Osteoblast (primary cell): ENCODE data around the gene LY6G5C. TPM values are rescaled to one million over a fixed set of nuclear protein-coding genes. Genes with fewer than 3 reads are reported as not detected.

Source experiments
- DNase-seq: peaks from one replicate; pipeline ENCODE4 v3.0.0; 2011; ENCODE audit warnings: low spot score, mixed read lengths; ENCODE audit not compliant: insufficient read length; ENCODE audit errors: missing footprints
- H2AFZ ChIP-seq: 2 replicates; pipeline ENCODE4 v1.6.0; 2011; ENCODE audit warnings: mild to moderate bottlenecking, low read length
- H3K27ac ChIP-seq: 2 replicates; pipeline ENCODE4 v1.5.1; 2011; ENCODE audit warnings: mild to moderate bottlenecking, low read depth, low read length, moderate library complexity
- H3K27me3 ChIP-seq: 2 replicates; pipeline ENCODE4 v1.6.0; 2012; ENCODE audit warnings: mild to moderate bottlenecking, control low read depth, inconsistent platforms, low read length, moderate library complexity; ENCODE audit not compliant: insufficient read depth
- H3K36me3 ChIP-seq: 2 replicates; pipeline ENCODE4 v1.5.1; 2011; ENCODE audit warnings: mild to moderate bottlenecking, low read length, control low read depth, moderate library complexity; ENCODE audit not compliant: insufficient read depth
- H3K4me1 ChIP-seq: 2 replicates; pipeline ENCODE4 v1.5.1; 2011; ENCODE audit warnings: mild to moderate bottlenecking, low read length, control low read depth, moderate library complexity; ENCODE audit not compliant: insufficient read depth
- H3K4me2 ChIP-seq: 2 replicates; pipeline ENCODE4 v1.6.0; 2011; ENCODE audit warnings: mild to moderate bottlenecking, low read length; ENCODE audit not compliant: insufficient read depth
- H3K4me3 ChIP-seq: fragments of 200-600 bp; sonication (generic); 3 replicates; pipeline ENCODE4 v1.5.1; 2012; ENCODE audit warnings: mild to moderate bottlenecking, low read length, inconsistent platforms; ENCODE audit not compliant: insufficient read depth
- H3K79me2 ChIP-seq: 2 replicates; pipeline ENCODE4 v1.6.0; 2012; ENCODE audit warnings: mild to moderate bottlenecking, low read length, control low read depth, inconsistent platforms; ENCODE audit not compliant: insufficient read depth
- H3K9me3 ChIP-seq: 2 replicates; pipeline ENCODE4 v1.5.1; 2011; ENCODE audit warnings: low read depth, low read length, control low read depth
- H4K20me1 ChIP-seq: 2 replicates; pipeline ENCODE4 v1.6.0; 2012; ENCODE audit warnings: mild to moderate bottlenecking, low read length, control low read depth; ENCODE audit not compliant: insufficient read depth
- total RNA-seq: library from RNA; depleted of rRNA; stranded (reverse); fragments of >200 nt; gene quantifications from 2 replicates; pipeline ENCODE4 v1.2.3, GENCODE V29; 2012
- TF ChIP-seq, protein P1 (sequence below): IDR thresholded peaks from 2 replicates; pipeline ENCODE4 v1.5.1; 2011; ENCODE audit warnings: mild to moderate bottlenecking, low read depth, low read length, moderate library complexity; ENCODE audit errors: extremely low read depth

Gene LY6G5C
- total RNA-seq, 1 donor, result 0.72 TPM

- H4K20me1 ChIP-seq, result peaks cover 18% of the 10 kb centered on the region
- peak within 1 kb of the TSS; percentile 92 for H3K4me3 ChIP-seq
- DNase-seq, result peak; percentile 91
- peak within 1 kb of the TSS; percentile 87 for H3K27ac ChIP-seq
- H2AFZ ChIP-seq, result peak within 1 kb of the TSS; percentile 82
- H3K36me3 ChIP-seq, result peaks cover 50% of the 10 kb centered on the region
- peaks cover 23% of the 10 kb centered on the region for H3K79me2 ChIP-seq
- H3K4me1 ChIP-seq, result peaks cover 18% of the 10 kb centered on the region
- peak within 1 kb of the TSS; percentile 91 for H3K4me2 ChIP-seq
- no peaks in the 10 kb centered on the region for H3K9me3 ChIP-seq
- H3K27me3 ChIP-seq, result no peaks in the 10 kb centered on the region
- TF ChIP-seq, protein P1, sequence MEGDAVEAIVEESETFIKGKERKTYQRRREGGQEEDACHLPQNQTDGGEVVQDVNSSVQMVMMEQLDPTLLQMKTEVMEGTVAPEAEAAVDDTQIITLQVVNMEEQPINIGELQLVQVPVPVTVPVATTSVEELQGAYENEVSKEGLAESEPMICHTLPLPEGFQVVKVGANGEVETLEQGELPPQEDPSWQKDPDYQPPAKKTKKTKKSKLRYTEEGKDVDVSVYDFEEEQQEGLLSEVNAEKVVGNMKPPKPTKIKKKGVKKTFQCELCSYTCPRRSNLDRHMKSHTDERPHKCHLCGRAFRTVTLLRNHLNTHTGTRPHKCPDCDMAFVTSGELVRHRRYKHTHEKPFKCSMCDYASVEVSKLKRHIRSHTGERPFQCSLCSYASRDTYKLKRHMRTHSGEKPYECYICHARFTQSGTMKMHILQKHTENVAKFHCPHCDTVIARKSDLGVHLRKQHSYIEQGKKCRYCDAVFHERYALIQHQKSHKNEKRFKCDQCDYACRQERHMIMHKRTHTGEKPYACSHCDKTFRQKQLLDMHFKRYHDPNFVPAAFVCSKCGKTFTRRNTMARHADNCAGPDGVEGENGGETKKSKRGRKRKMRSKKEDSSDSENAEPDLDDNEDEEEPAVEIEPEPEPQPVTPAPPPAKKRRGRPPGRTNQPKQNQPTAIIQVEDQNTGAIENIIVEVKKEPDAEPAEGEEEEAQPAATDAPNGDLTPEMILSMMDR, result peak; percentile 64
These were observed 48.1 kb upstream of the LY6G5C start, which contains the start of gene DDAH2 for GRCh38 chr6:31728767-31729514. Gene DDAH2, minus strand, starts transcription at chr6:31729299. Its CDS starts 138 bp downstream, at chr6:31729161.

DNA sequence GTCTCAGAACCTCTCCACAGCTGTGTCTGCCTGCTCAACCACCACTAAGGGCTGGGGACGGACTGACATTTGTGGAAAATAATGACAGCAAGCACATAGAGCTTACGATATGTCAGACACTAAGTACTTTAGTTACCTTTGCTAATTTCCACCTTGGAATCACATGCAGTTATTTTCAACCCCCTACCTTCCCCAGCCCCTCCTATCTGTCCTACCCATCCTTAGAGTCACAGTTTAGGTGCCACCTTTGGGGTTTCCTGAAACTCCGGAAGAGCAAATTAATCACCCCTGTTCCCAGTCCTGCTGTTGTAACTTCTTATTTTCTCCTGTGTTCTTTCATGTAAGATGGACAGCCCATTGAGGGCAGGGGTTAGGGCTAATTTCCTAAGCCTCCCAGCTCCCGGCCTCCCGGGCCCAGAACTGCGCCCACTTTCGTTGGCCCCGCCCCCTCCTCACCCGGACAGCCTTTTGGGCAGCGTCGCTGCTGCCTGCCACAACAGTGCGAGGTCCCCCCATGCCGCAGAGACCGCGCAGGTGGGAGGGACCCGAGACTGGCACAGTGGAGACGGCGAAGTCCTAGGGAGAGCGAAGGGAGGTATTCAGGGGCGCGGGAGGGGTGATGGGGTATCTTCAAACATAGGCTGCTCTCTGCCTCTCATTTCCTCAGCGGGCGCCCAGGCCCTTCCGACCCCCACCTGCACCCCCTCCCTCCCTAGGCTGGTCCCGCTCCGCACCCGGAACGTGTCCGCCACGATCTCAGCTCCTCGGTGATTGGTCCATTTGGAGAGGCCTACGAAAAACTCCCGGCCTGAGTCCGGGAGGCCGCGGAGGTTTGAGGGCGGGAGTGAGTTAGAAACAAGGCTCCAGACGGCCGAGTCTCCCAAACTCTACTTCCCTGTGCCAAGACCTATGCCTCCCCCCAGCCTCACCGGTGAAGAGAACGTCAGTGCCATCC, 47.1 kb upstream of the LY6G5C start:
- TF ChIP-seq, protein P1, result no peak
- Histone ChIP-seq H3K9me3 (no peaks in the 10 kb centered on the region), H3K36me3 (peaks cover 40% of the 10 kb centered on the region), H3K27ac (no peak overlapping the region), H4K20me1 (peaks cover 14% of the 10 kb centered on the region), H3K27me3 (no peaks in the 10 kb centered on the region), H2AFZ (no peak overlapping the region), H3K79me2 (peaks cover 13% of the 10 kb centered on the region), H3K4me3 (peak overlapping the region; percentile 92), H3K4me2 (peak overlapping the region; percentile 91), H3K4me1 (peaks cover 13% of the 10 kb centered on the region)
- DNase-seq, result no peak

- TF ChIP-seq, protein P1, result no peak
- Histone ChIP-seq H4K20me1 (peaks cover 11% of the 10 kb centered on the region), H3K4me2 (no peak overlapping the region), H3K27me3 (no peaks in the 10 kb centered on the region), H3K27ac (no peak overlapping the region), H3K4me3 (no peak overlapping the region), H3K4me1 (peaks cover 13% of the 10 kb centered on the region), H2AFZ (no peak overlapping the region), H3K79me2 (peaks cover 11% of the 10 kb centered on the region), H3K9me3 (no peaks in the 10 kb centered on the region), H3K36me3 (peaks cover 34% of the 10 kb centered on the region)
- DNase-seq, result peak; percentile 65
These were observed 46.3 kb upstream of the LY6G5C start for GRCh38 chr6:31727034-31727716.
